Activated CD4-positive, alpha-beta T cell treated with anti-CD3 and anti-CD28 coated beads for 36 hours (primary cell): ENCODE measurements around the gene ITPR2. TPM values are rescaled to one million over a fixed set of nuclear protein-coding genes. Genes with fewer than 3 reads are reported as not detected.
"Not testable (repeated sequence)": the region's sequence is repeated elsewhere in the genome, so short reads cannot be mapped to it uniquely, and the experiment has no call there.

Experiments
- ATAC-seq: fragments of 200-7000 bp; cut with Tn5 transposase; one replicate; pipeline ENCODE4 v1.10.0; 2021; ENCODE audit warnings: mild to moderate bottlenecking, moderate library complexity
- CTCF ChIA-PET: fragments of 350-600 bp; sonication (Branson Sonifier 250); formaldehyde crosslinking; loops from one replicate; lab custom pipeline; 2021; ENCODE audit warnings: antibody characterized with exemption; lab: Charles Lee
- POLR2A ChIA-PET: fragments of 350-600 bp; sonication (Branson Sonifier 250); formaldehyde crosslinking; loops from one replicate; lab custom pipeline; 2021; ENCODE audit warnings: antibody characterized with exemption, inconsistent platforms; lab: Charles Lee
- DNase-seq: peaks from one replicate; pipeline ENCODE4 v3.0.0-alpha.2; 2020
- H3K27ac Mint-ChIP-seq: one replicate; pipeline ENCODE4 v1.8.0; 2021; ENCODE audit warnings: mixed read lengths
- H3K27me3 Mint-ChIP-seq: one replicate; pipeline ENCODE4 v1.8.0; 2021; ENCODE audit warnings: mixed read lengths
- H3K36me3 Mint-ChIP-seq: one replicate; pipeline ENCODE4 v1.8.0; 2021; ENCODE audit warnings: low read depth, mixed read lengths
- H3K4me1 Mint-ChIP-seq: one replicate; pipeline ENCODE4 v1.8.0; 2021; ENCODE audit warnings: mixed read lengths
- H3K4me3 Mint-ChIP-seq: one replicate; pipeline ENCODE4 v1.8.0; 2021; ENCODE audit warnings: mild to moderate bottlenecking, moderate library complexity, mixed read lengths
- H3K9me3 Mint-ChIP-seq: one replicate; pipeline ENCODE4 v1.8.0; 2021; ENCODE audit warnings: low read depth, mixed read lengths
- intact Hi-C, 2 experiments: fragments of 100-400 bp; cut with DNase I in 1 of 2; cut with micrococcal nuclease in 1 of 2; formaldehyde crosslinking; loops; one replicate each; pipeline versions ENCODE4 v1.14.2 to v1.15.1; 2022 to 2024; cut with DNase I, micrococcal nuclease
- total RNA-seq, 2 experiments: library from RNA; stranded (reverse); gene quantifications; one replicate each; pipeline ENCODE4 v1.2.3, GENCODE V29; 2021

Gene ITPR2
- total RNA-seq, 2 experiments from 2014 or later: 27.3 to 28.6 TPM

- intact Hi-C loops: loop anchor here in 1 of 2 experiments (10.0 kb wide), 1 partner anchor 183 kb away; no protein-coding TSS in a partner anchor
Observed at GRCh38 chr12:26617513-26617912, 215.5 kb downstream of the ITPR2 start.

DNA sequence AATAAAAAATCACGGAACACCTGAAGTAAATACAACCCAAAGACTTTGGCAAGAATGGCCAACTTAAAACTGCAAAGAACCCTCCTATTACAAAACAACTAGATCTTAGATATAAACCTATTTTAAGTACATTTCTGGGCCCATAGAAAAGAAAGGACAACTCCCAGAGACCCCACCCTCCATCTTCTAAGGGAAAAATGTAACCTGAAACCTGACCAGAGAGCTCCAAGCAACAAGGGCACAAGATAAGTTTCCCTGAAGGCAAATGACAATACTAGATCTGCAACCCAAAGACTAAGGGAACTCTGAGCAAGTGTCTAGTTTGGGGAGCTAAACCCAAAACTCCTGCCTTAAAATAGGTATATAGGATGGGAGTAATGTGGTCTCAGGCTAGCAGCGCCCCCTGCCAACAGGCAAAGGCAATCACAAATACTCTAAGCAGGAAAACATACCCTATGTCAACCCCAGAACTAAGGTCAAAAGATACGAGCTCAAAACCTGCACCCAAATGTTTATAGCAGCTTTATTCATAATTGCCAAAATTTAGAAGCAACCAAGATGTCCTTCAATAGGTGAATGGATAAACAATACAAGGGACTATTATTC lies 218.9 kb downstream of the ITPR2 start:
- DNase-seq (peak; percentile 57), ATAC-seq (no peak)
- ChIA-PET POLR2A (no interaction called here), CTCF (interaction anchor here (0.6 to 1.8 kb wide), 6 partner anchors 9 to 517 kb away, joined by 3 to 8 read pairs (median 5); no protein-coding TSS in a partner anchor)
- Mint-ChIP-seq H3K27me3 (no peaks in the 10 kb centered on the region), H3K4me3 (no peak overlapping the region), H3K36me3 (peaks cover 5% of the 10 kb centered on the region), H3K27ac (no peak overlapping the region), H3K4me1 (no peaks in the 10 kb centered on the region), H3K9me3 (no peaks in the 10 kb centered on the region)
- intact Hi-C loops: loop anchor here in 1 of 2 experiments (1.0 to 10.0 kb wide), 3 partner anchors 179 to 517 kb away; no protein-coding TSS in a partner anchor

More at GRCh38 chr12:26617513-26617912, 215.5 kb downstream of the ITPR2 start:
- H3K36me3 Mint-ChIP-seq: peaks cover 19% of the 10 kb centered on the region
- CTCF ChIA-PET: interaction anchor here (1.1 to 1.2 kb wide), 2 partner anchors 20 to 82 kb away, joined by 3 to 5 read pairs; no protein-coding TSS in a partner anchor
- H3K4me3 Mint-ChIP-seq: no peak overlapping the region
- H3K4me1 Mint-ChIP-seq: no peaks in the 10 kb centered on the region
- H3K27me3 Mint-ChIP-seq: no peaks in the 10 kb centered on the region
- DNase-seq (no peak), ATAC-seq (no peak)
- POLR2A ChIA-PET: no interaction called here
- H3K9me3 Mint-ChIP-seq: no peaks in the 10 kb centered on the region
- no peak overlapping the region for H3K27ac Mint-ChIP-seq

DNA sequence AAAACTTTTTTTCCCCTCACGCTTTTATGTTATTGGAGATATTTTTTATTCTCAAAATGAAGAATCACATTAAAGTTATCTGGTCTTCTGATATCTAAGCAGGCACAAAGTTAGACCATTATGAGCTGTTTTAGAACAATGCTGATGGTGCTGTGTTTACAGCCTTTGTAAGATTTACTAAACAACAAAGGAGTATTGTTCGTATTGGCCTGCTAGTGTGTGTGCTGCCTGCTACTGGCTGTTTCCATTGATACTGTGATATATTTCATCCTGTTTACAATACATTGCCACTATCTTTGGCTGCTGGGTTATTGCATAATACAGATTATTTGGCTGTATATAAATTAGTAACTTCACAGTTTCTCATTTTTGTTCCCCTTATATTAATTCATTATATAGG lies 220.8 kb downstream of the ITPR2 start:
- no peaks in the 10 kb centered on the region for H3K27me3 Mint-ChIP-seq
- intact Hi-C loops: loop anchor here in 1 of 2 experiments (5.0 to 10.0 kb wide), 2 partner anchors 177 to 490 kb away; no protein-coding TSS in a partner anchor
- no peak overlapping the region for H3K27ac Mint-ChIP-seq
- no peak for DNase-seq
- no peaks in the 10 kb centered on the region for H3K9me3 Mint-ChIP-seq
- H3K4me3 Mint-ChIP-seq: no peak overlapping the region
- ChIA-PET POLR2A (no interaction called here), CTCF (interaction anchor here (0.6 kb wide), 1 partner anchor 21 kb away, joined by 3 read pairs; no protein-coding TSS in a partner anchor)
- no peaks in the 10 kb centered on the region for H3K4me1 Mint-ChIP-seq
- no peak for ATAC-seq
- peaks cover 4% of the 10 kb centered on the region for H3K36me3 Mint-ChIP-seq

- no peaks in the 10 kb centered on the region for H3K27me3 Mint-ChIP-seq
Observed at GRCh38 chr12:26611598-26611997, 221.4 kb downstream of the ITPR2 start.

DNA sequence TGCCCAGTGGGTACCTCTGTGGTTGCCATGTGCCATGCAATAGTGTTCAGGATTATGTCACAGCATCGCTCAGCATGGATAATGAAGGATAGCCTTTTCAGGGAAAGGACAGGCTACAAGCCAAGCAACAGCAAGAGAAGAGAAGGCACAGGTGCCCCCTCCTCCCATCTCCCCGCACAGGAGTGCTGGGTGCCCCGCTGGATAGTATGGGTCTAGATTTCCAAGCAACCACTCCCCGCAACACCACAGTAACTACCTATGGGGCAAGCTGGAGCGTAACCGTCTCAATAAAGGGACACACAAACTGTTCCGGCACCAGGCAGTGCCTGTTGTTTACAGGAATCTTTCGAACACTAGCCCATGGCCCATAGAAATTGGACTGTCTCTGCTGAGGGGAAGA lies 222.2 kb downstream of the ITPR2 start:
- H3K36me3 Mint-ChIP-seq: peaks cover 4% of the 10 kb centered on the region
- ChIA-PET POLR2A (no interaction called here), CTCF (no interaction called here)
- H3K27me3 Mint-ChIP-seq: no peaks in the 10 kb centered on the region
- no peaks in the 10 kb centered on the region for H3K4me1 Mint-ChIP-seq
- intact Hi-C loops: loop anchor here in 1 of 2 experiments (5.0 to 10.0 kb wide), 2 partner anchors 176 to 488 kb away; no protein-coding TSS in a partner anchor
- H3K4me3 Mint-ChIP-seq: no peak overlapping the region
- ATAC-seq: no peak
- DNase-seq: no peak
- H3K9me3 Mint-ChIP-seq: no peaks in the 10 kb centered on the region
- H3K27ac Mint-ChIP-seq: no peak overlapping the region

More at GRCh38 chr12:26611598-26611997, 221.4 kb downstream of the ITPR2 start:
- intact Hi-C loops: loop anchor here in 1 of 2 experiments (5.0 to 10.0 kb wide), 2 partner anchors 177 to 489 kb away; no protein-coding TSS in a partner anchor
- H3K4me1 Mint-ChIP-seq: no peaks in the 10 kb centered on the region
- DNase-seq (no peak), ATAC-seq (no peak)
- H3K9me3 Mint-ChIP-seq: no peaks in the 10 kb centered on the region
- H3K36me3 Mint-ChIP-seq: peaks cover 4% of the 10 kb centered on the region
- CTCF ChIA-PET: no interaction called here
- POLR2A ChIA-PET: no interaction called here
- no peak overlapping the region for H3K27ac Mint-ChIP-seq
- H3K4me3 Mint-ChIP-seq: no peak overlapping the region

- CTCF ChIA-PET: interaction anchor here (1.1 kb wide), 1 partner anchor 12 kb away, joined by 3 read pairs; no protein-coding TSS in a partner anchor
Observed at GRCh38 chr12:26609986-26610385, 223.0 kb downstream of the ITPR2 start.

GRCh38 chr12:26608706-26609105 lies 224.3 kb downstream of the ITPR2 start:
- no peak for ATAC-seq
- ChIA-PET POLR2A (no interaction called here), CTCF (interaction anchor here (0.6 kb wide), 1 partner anchor 277 kb away, joined by 3 read pairs; no protein-coding TSS in a partner anchor)
- DNase-seq: no peak
- Mint-ChIP-seq H3K9me3 (no peaks in the 10 kb centered on the region), H3K27me3 (no peaks in the 10 kb centered on the region), H3K36me3 (peaks cover 7% of the 10 kb centered on the region), H3K4me1 (no peaks in the 10 kb centered on the region), H3K27ac (no peak overlapping the region), H3K4me3 (no peak overlapping the region)
- intact Hi-C loops: no loop called here

More at GRCh38 chr12:26609986-26610385, 223.0 kb downstream of the ITPR2 start:
- POLR2A ChIA-PET: no interaction called here
- H3K4me3 Mint-ChIP-seq: no peak overlapping the region
- H3K9me3 Mint-ChIP-seq: no peaks in the 10 kb centered on the region
- H3K4me1 Mint-ChIP-seq: no peaks in the 10 kb centered on the region
- H3K27ac Mint-ChIP-seq: no peak overlapping the region
- no peak for DNase-seq
- H3K36me3 Mint-ChIP-seq: peaks cover 4% of the 10 kb centered on the region
- intact Hi-C loops: loop anchor here in 1 of 2 experiments (5.0 to 10.0 kb wide), 2 partner anchors 175 to 488 kb away; no protein-coding TSS in a partner anchor
- H3K27me3 Mint-ChIP-seq: no peaks in the 10 kb centered on the region
- no peak for ATAC-seq

DNA sequence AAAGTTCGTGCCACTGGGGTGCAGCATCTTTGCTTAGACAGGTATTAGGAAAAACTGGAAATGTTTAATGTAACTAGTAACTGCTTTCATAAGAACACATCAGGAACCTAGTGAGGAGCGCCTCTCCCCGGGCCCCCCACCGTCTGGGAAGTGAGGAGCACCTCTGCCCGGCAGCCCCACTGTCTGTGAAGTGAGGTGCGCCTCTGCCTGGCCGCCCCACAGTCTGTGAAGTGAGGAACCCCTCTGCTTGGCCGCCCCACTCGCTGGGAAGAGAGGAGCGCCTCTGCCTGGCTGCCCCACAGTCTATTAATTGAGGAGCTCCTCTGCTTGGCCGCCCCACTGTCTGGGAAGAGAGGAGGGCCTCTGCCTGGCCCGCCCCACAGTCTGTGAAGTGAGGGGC lies 224.7 kb downstream of the ITPR2 start:
- Mint-ChIP-seq H3K36me3 (peaks cover 5% of the 10 kb centered on the region), H3K4me1 (no peaks in the 10 kb centered on the region), H3K27me3 (no peaks in the 10 kb centered on the region), H3K9me3 (no peaks in the 10 kb centered on the region), H3K27ac (no peak overlapping the region), H3K4me3 (no peak overlapping the region)
- DNase-seq: no peak
- intact Hi-C loops: no loop called here
- ATAC-seq: no peak
- CTCF ChIA-PET: no interaction called here
- POLR2A ChIA-PET: no interaction called here

GRCh38 chr12:26606911-26607310 lies 226.1 kb downstream of the ITPR2 start:
- POLR2A ChIA-PET: interaction anchor here (0.6 kb wide), 1 partner anchor 13 kb away, joined by 6 read pairs; no protein-coding TSS in a partner anchor
- no peak overlapping the region for H3K4me3 Mint-ChIP-seq
- intact Hi-C loops: no loop called here

DNA sequence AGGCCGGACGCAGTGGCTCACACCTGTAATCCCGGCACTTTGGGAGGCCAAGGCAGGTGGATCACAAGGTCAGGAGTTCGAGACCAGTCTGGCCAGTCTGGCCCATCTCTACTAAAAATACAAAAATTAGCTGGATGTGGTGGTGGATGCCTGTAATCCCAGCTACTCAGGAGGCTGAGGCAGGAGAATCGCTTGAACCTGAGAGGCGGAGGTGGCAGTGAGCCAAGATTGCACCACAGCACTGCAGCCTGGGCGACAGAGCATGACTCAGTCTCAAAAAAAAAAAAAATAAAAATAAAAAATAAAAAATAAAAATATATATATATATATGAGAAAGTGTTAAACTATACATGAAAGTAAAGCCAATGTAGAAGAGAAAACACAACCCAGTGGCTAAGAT lies 228.2 kb downstream of the ITPR2 start:
- H3K4me3 Mint-ChIP-seq, H3K27me3 Mint-ChIP-seq, H3K9me3 Mint-ChIP-seq, ATAC-seq, intact Hi-C loops, H3K27ac Mint-ChIP-seq, H3K4me1 Mint-ChIP-seq, POLR2A ChIA-PET: not testable (repeated sequence)
- CTCF ChIA-PET: interaction anchor here (0.7 to 2.3 kb wide), 3 partner anchors 9 to 446 kb away, joined by 3 to 6 read pairs (median 3); no protein-coding TSS in a partner anchor
- DNase-seq: peak; percentile 9
- H3K36me3 Mint-ChIP-seq: peaks cover 14% of the 10 kb centered on the region

More at GRCh38 chr12:26606911-26607310, 226.1 kb downstream of the ITPR2 start:
- CTCF ChIA-PET: interaction anchor here (0.7 to 2.3 kb wide), 4 partner anchors 10 to 95 kb away, joined by 3 to 6 read pairs (median 4); no protein-coding TSS in a partner anchor
- DNase-seq: no peak
- H3K4me1 Mint-ChIP-seq: no peaks in the 10 kb centered on the region
- H3K9me3 Mint-ChIP-seq: no peaks in the 10 kb centered on the region
- ATAC-seq: no peak
- peaks cover 5% of the 10 kb centered on the region for H3K36me3 Mint-ChIP-seq
- H3K27ac Mint-ChIP-seq: no peak overlapping the region
- H3K27me3 Mint-ChIP-seq: no peaks in the 10 kb centered on the region

DNA sequence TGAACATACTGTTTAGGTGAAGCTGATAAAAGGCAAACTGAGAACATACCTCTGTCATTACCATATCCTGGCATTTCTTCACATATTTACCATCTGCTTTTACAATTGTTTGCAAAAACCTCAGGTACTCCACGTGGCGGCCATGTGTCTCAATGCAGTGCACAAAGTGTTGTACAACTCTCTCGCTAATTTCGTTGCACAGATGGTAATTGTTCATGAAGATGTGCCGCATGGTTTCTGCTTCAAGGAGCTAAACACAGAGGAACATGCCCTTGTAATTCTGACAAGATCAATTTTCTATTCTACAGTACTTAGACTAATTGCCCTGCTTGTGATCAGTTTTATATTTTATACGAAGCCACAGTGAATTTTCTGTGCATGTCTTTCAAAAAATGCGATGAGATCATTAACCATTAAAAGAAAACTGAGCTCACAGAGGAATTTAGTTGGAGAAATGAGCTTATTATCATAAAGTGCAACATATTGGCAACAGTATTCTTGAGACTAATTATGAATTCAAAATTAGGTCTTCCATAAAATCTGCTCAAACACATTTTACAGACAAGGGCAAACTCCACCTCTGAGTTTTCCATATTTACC lies 233.8 kb downstream of the ITPR2 start:
- ChIA-PET POLR2A (interaction anchor here (0.6 kb wide), 1 partner anchor 467 kb away, joined by 3 read pairs; no protein-coding TSS in a partner anchor), CTCF (no interaction called here)
- ATAC-seq (no peak), DNase-seq (no peak)
- H3K9me3 Mint-ChIP-seq: no peaks in the 10 kb centered on the region
- peaks cover 39% of the 10 kb centered on the region for H3K36me3 Mint-ChIP-seq
- no peaks in the 10 kb centered on the region for H3K27me3 Mint-ChIP-seq
- no peak overlapping the region for H3K4me3 Mint-ChIP-seq
- intact Hi-C loops: no loop called here
- H3K4me1 Mint-ChIP-seq: no peaks in the 10 kb centered on the region
- no peak overlapping the region for H3K27ac Mint-ChIP-seq
